PC-9 (cell line): Measurements from ENCODE around the gene SORD. TPM values are rescaled to one million over a fixed set of nuclear protein-coding genes. Genes with fewer than 3 reads are reported as not detected.
A peak's percentile ranks its signal among the peaks of the same experiment; 100 is the strongest.
"Not testable (repeated sequence)": the region's sequence is repeated elsewhere in the genome, so short reads cannot be mapped to it uniquely, and the experiment has no call there.

ENCODE experiments used
- BruUV-seq: library from RNA; stranded (reverse); fragments of 400-500 nt; replicated peaks from 2 replicates; lab custom pipeline; 2021; lab: Mats Ljungman, UMichigan
- CTCF ChIA-PET: fragments of 300-600 bp; sonication (Branson Sonifier 250); formaldehyde crosslinking; loops from one replicate; lab custom pipeline; 2022; ENCODE audit warnings: antibody characterized with exemption; lab: Charles Lee
- POLR2A ChIA-PET: fragments of 300-600 bp; sonication (Branson Sonifier 250); formaldehyde crosslinking; loops from one replicate; lab custom pipeline; 2022; ENCODE audit warnings: antibody characterized with exemption; ENCODE audit not compliant: unreplicated experiment; lab: Charles Lee
- DNase-seq, 2 experiments: peaks; one replicate each; pipeline versions ENCODE4 v3.0.0 to v3.0.0-alpha.2; 2015 to 2022; ENCODE audit warnings: mixed read lengths in 1 of 2
- H2AFZ ChIP-seq: fragments of 200-600 bp; sonication (generic); 2 replicates; pipeline ENCODE4 v1.8.1; 2017; ENCODE audit warnings: antibody characterized with exemption
- H3F3A ChIP-seq: fragments of 200-600 bp; sonication (generic); 2 replicates; pipeline ENCODE4 v1.8.1; 2017; ENCODE audit warnings: antibody characterized with exemption, mild to moderate bottlenecking, low read depth; ENCODE audit not compliant: insufficient read depth
- H3K27ac ChIP-seq: fragments of 200-600 bp; sonication (generic); 2 replicates; pipeline ENCODE4 v1.6.1; 2016; ENCODE audit warnings: mixed run types
- H3K27me3 ChIP-seq: fragments of 200-600 bp; sonication (generic); 2 replicates; pipeline ENCODE4 v1.6.1; 2016; ENCODE audit warnings: low read depth, mixed run types; ENCODE audit not compliant: insufficient read depth
- H3K36me3 ChIP-seq: fragments of 200-600 bp; sonication (generic); 2 replicates; pipeline ENCODE4 v1.6.1; 2016; ENCODE audit warnings: low read depth, mixed run types
- H3K4me1 ChIP-seq: fragments of 200-600 bp; sonication (generic); replicated peaks from 2 replicates; pipeline ENCODE4 v1.6.1; 2016; ENCODE audit warnings: mixed run types; ENCODE audit not compliant: insufficient read depth
- H3K4me2 ChIP-seq: fragments of 200-600 bp; sonication (generic); 2 replicates; pipeline ENCODE4 v1.6.1; 2017; ENCODE audit warnings: mixed run types
- H3K4me3 ChIP-seq: fragments of 200-600 bp; sonication (generic); 2 replicates; pipeline ENCODE4 v1.6.1; 2016; ENCODE audit warnings: mixed run types
- H3K79me2 ChIP-seq: fragments of 200-600 bp; sonication (generic); 2 replicates; pipeline ENCODE4 v1.6.1; 2017; ENCODE audit warnings: low read depth, mixed run types
- H3K9me2 ChIP-seq: fragments of 200-600 bp; sonication (generic); 2 replicates; pipeline ENCODE4 v1.8.1; 2017; ENCODE audit warnings: mild to moderate bottlenecking; ENCODE audit not compliant: insufficient read depth
- H3K9me3 ChIP-seq: fragments of 200-600 bp; sonication (generic); 2 replicates; pipeline ENCODE4 v1.8.1; 2016; ENCODE audit warnings: low read depth; ENCODE audit not compliant: insufficient read depth
- H4K20me1 ChIP-seq: fragments of 200-600 bp; sonication (generic); 2 replicates; pipeline ENCODE4 v1.8.1; 2017; ENCODE audit not compliant: insufficient read depth
- EZH2 ChIP-seq: fragments of 200-600 bp; sonication (generic); IDR thresholded peaks from 2 replicates; pipeline ENCODE4 v1.8.0; 2017; ENCODE audit warnings: antibody characterized with exemption, low read depth
- intact Hi-C: fragments of 100-400 bp; cut with micrococcal nuclease; formaldehyde crosslinking; loops from one replicate; pipeline ENCODE4 v1.10.0; 2022; ENCODE audit not compliant: unreplicated experiment
- total RNA-seq: library from RNA; stranded (reverse); gene quantifications from 2 replicates; pipeline ENCODE4 v1.2.3, GENCODE V29; 2021
- TF ChIP-seq, protein P1 (sequence below): fragments of 200-600 bp; sonication (generic); conservative IDR thresholded peaks from 2 replicates; pipeline ENCODE4 v1.6.1; 2017; ENCODE audit warnings: mixed run types, antibody characterized with exemption, mild to moderate bottlenecking, moderate library complexity

SORD gene
- total RNA-seq, 1 experiment from 2014 or later, result 66.4 TPM

DNA sequence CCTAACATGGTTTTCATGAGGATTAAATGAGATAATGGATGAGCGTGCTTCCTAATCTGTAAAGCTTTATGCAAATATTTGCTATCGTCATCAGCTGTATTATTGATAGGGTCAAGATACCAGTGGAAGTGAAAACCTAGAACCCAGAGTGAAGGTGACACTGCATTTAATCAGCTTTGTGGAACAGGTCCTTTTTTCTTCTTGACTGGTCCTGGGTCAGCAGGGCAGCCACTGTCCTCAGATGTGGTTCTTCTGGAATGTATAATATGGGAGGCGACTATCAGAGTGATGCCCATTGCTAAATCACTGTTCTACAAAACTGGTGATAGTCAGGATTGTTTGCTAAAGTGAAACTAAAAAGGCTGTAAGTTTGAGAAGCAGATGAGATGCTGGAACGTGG is 41.4 kb downstream of the SORD start:
- H3K36me3 ChIP-seq, result no peaks in the 10 kb centered on the region
- CTCF ChIA-PET, result interaction anchor here (0.6 kb wide), 1 partner anchor 340 kb away, joined by 20 read pairs; no protein-coding TSS in a partner anchor
- POLR2A ChIA-PET, result no interaction called here
- H2AFZ ChIP-seq, result no peak overlapping the region
- DNase-seq, result peak; percentile 64 to 77
- no TSS peak for BruUV-seq
- peaks cover 4% of the 10 kb centered on the region; the same call in 1 of the 2 replicates for H3F3A ChIP-seq
- H4K20me1 ChIP-seq, result no peaks in the 10 kb centered on the region
- H3K9me2 ChIP-seq, result no peaks in the 10 kb centered on the region
- no peak overlapping the region for H3K4me3 ChIP-seq
- no peaks in the 10 kb centered on the region for H3K79me2 ChIP-seq
- peaks cover 3% of the 10 kb centered on the region; the same call in 1 of the 2 replicates for H3K4me1 ChIP-seq
- H3K4me2 ChIP-seq, result no peak overlapping the region; the same call in 1 of the 2 replicates
- no peaks in the 10 kb centered on the region for H3K27me3 ChIP-seq
- intact Hi-C loops, result no loop called here
- H3K27ac ChIP-seq, result peak overlapping the region; percentile 47; the same call in 1 of the 2 replicates
- no peaks in the 10 kb centered on the region for H3K9me3 ChIP-seq
- TF ChIP-seq, protein P1, sequence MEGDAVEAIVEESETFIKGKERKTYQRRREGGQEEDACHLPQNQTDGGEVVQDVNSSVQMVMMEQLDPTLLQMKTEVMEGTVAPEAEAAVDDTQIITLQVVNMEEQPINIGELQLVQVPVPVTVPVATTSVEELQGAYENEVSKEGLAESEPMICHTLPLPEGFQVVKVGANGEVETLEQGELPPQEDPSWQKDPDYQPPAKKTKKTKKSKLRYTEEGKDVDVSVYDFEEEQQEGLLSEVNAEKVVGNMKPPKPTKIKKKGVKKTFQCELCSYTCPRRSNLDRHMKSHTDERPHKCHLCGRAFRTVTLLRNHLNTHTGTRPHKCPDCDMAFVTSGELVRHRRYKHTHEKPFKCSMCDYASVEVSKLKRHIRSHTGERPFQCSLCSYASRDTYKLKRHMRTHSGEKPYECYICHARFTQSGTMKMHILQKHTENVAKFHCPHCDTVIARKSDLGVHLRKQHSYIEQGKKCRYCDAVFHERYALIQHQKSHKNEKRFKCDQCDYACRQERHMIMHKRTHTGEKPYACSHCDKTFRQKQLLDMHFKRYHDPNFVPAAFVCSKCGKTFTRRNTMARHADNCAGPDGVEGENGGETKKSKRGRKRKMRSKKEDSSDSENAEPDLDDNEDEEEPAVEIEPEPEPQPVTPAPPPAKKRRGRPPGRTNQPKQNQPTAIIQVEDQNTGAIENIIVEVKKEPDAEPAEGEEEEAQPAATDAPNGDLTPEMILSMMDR, result no peak
- TF ChIP-seq EZH2, result no peak

DNA sequence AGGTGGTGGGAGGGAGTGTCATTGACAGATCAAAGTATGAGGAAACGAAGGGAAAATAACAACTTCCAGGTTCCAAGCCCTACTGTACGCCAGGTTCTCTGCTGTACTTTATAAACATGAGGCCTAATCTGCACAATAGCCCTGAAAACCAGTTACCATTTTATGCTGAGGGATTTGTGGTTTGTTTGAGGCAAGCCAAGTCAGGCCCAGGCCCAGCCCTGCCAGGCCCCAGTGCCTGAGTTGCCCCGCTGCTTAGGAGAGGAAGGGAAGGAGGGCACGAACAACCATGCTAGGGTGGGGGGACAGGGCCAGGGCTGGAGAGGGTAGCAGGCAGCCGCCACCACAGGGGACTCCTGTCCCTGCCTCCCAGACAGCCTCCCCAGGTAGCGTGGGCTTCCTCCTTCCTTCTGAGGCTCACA is 47.0 kb downstream of the SORD start:
- POLR2A ChIA-PET, H3K79me2 ChIP-seq, DNase-seq, CTCF ChIA-PET, BruUV-seq, H4K20me1 ChIP-seq, H3K4me1 ChIP-seq, H3K9me3 ChIP-seq, H3K36me3 ChIP-seq, H3K4me2 ChIP-seq, H3K9me2 ChIP-seq, H3F3A ChIP-seq, H3K27me3 ChIP-seq, H3K27ac ChIP-seq, H2AFZ ChIP-seq, H3K4me3 ChIP-seq, intact Hi-C loops: not testable (repeated sequence)

DNA sequence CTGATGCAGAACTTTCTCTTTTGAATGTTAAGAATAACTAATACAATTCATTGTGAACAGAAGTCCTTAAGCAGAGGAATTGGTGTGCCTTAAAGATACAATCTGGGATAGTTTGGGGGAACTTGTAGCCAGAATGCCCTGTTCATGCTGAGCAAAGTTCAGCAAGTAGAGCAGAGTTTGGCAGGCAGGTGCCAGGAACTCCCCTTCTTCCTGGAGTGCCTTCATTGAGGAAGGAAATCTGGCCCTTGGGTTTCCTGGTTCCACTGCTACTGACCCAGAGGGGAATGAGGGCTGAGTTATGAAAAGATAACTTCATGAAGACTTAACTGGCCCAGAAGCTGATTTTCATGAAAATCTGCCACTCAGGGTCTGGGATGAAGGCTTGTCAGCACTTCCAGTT is 50.6 kb downstream of the SORD start:
- H3K27ac ChIP-seq, H3K9me3 ChIP-seq, H3K4me2 ChIP-seq, H4K20me1 ChIP-seq, H2AFZ ChIP-seq, H3K36me3 ChIP-seq, H3K9me2 ChIP-seq, H3K4me1 ChIP-seq, H3F3A ChIP-seq, POLR2A ChIA-PET, H3K79me2 ChIP-seq, DNase-seq, H3K27me3 ChIP-seq, H3K4me3 ChIP-seq, CTCF ChIA-PET, intact Hi-C loops, BruUV-seq: not testable (repeated sequence)

DNA sequence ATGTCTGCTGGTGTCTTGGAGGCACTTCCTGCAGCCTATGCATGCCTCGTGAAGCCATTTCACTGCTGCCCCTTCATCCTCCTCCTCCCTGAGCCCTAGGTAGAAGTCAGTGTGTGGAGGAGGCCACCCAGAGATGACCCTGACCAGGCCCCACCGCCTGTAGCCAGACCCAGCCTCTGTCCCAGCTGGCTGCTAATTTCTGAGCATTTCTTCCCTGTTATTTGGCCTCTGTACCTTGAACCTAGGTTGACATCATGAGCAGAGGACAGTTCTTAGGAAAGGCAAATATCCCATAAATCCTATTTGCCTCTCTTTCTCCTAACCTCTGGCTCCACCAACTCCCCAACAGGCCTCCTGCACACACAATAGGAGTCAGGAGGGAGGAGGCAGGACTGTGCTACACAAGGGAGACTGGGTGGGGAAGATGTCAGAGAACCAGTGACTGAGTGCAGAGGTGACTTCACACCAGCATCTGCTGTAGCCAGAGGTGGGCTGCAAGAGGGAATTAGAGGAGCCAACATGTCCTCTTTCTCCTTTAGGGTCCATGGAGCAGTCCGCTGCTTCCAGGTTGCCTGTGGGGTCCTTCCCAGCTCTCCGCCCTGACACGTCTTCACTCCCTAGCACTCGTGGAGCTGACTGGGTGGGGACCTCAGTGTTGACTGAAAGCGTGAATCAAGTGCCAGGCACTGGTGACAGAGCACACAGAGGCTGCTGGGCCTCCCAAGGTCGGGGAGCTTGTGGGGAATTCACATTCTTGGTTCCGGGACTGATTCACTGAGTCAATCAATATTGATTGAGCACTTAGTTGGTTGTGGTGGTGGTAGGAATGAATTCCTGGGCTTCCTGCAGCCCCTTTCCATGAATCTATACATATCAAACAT is 52.7 kb downstream of the SORD start:
- H3K4me1 ChIP-seq, DNase-seq, H3K4me3 ChIP-seq, H3K27me3 ChIP-seq, H4K20me1 ChIP-seq, BruUV-seq, H2AFZ ChIP-seq, H3K9me2 ChIP-seq, H3K79me2 ChIP-seq, intact Hi-C loops, POLR2A ChIA-PET, H3F3A ChIP-seq, H3K36me3 ChIP-seq, H3K27ac ChIP-seq, H3K4me2 ChIP-seq, H3K9me3 ChIP-seq, CTCF ChIA-PET: not testable (repeated sequence)

DNA sequence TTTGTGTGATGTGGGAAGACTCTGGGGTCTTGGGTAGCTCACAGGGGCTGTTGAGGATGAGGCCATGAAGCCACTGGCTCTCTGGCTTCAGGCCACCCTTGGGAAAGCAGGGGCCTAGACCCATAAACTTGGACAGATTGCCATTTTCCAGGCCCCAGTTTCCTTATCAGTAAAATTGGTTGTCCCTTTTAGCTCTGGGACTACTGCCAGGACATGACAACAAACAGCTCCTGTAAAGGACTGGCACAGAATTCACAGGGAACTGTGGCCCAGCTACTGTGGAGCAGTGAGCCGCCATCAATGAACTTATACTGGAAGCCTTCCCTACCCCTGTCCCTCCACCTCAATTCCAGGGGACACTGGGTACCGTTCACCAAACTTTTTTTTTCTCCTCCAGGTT is 54.4 kb downstream of the SORD start:
- BruUV-seq, result not testable (repeated sequence)

DNA sequence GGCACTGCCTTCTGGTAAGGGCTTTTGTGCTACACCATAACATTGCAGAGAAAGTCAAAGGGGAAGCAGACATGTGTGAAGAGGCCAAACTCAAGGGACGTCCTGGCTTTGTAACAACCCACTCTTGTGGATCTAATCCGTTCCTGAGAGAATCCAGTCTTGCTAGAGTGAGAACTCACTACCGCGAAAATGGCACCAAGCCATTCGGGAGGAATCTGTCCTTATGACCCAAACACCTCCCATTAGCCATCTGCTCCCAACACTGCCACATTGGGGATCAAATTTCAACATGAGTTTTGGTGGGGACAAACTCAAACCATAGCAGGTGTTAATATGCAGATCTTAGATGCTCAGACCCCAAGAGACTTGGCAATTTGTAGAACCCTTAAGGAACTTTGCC is 56.2 kb downstream of the SORD start:
- CTCF ChIA-PET, result interaction anchor here (0.6 kb wide), 1 partner anchor 19 kb away, joined by 6 read pairs; no protein-coding TSS in a partner anchor
- H3F3A ChIP-seq, H3K27ac ChIP-seq, H3K4me1 ChIP-seq, H4K20me1 ChIP-seq, H3K4me3 ChIP-seq, H3K36me3 ChIP-seq, H3K79me2 ChIP-seq, BruUV-seq, intact Hi-C loops, H3K27me3 ChIP-seq, H3K9me3 ChIP-seq, H3K4me2 ChIP-seq, H2AFZ ChIP-seq, H3K9me2 ChIP-seq: not testable (repeated sequence)
- POLR2A ChIA-PET, result interaction anchor here (0.6 kb wide), 1 partner anchor 122 kb away, joined by 3 read pairs; no protein-coding TSS in a partner anchor
- DNase-seq, result peak in 1 of 2 experiments; percentile 6

More for the DNA sequence above, 54.4 kb downstream of the SORD start:
- POLR2A ChIA-PET, H3K27me3 ChIP-seq, H3K4me3 ChIP-seq, intact Hi-C loops, H3K9me2 ChIP-seq, H3K9me3 ChIP-seq, H2AFZ ChIP-seq, H3K79me2 ChIP-seq, CTCF ChIA-PET, H3F3A ChIP-seq, DNase-seq, H3K27ac ChIP-seq, H3K4me2 ChIP-seq, H4K20me1 ChIP-seq, H3K36me3 ChIP-seq, H3K4me1 ChIP-seq: not testable (repeated sequence)
